ENCODE data around the gene MRPL34.

- no peak for TF ChIP-seq CTCF (IDR thresholded peaks at IDR 0.05)
- no peak for TF ChIP-seq POLR2AphosphoS5 (IDR thresholded peaks at IDR 0.05)
- no peak for TF ChIP-seq EP300 (IDR thresholded peaks at IDR 0.05)
- no peak for TF ChIP-seq POLR2A (IDR thresholded peaks at IDR 0.05; ENCODE audit: low read depth)
These were observed 39.1 kb upstream of the MRPL34 start for GRCh38 chr19:17266589-17266974.
